ENCODE measurements around the gene ERC2. TPM values are rescaled to one million over a fixed set of nuclear protein-coding genes. Genes with fewer than 3 reads are reported as not detected.
A peak's percentile ranks its signal among the peaks of the same experiment; 100 is the strongest.

ERC2 gene
- total RNA-seq, 1 experiment from 2014 or later, result 0.77 TPM

DNA sequence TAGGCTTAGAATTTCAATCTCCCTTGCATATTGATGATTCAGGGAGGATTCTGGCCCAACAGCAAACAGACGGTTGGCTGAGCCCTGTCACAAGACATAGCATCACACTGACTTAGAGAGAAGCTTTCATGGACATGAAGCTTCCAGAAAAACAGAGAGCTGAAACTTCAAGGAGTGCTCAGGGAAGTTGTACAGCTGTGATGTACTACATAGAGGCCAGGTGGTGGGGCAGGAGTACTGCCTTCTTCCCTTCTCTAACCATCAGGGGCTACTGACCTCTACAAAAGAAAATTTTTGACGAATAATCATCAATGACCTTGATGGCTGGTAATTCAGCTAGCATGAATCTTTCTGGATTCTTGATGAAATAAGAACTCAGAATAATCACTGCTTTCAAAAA lies 378.5 kb downstream of the ERC2 start:
- Histone ChIP-seq H3K79me2 (ENCODE audit: low read length) (no peaks in the 10 kb centered on the region), H4K20me1 (ENCODE audit: low read length) (no peaks in the 10 kb centered on the region), H2AFZ (ENCODE audit: low read length) (no peak overlapping the region), H3K36me3 (ENCODE audit: low read depth, low read length) (no peaks in the 10 kb centered on the region), H3F3A (ENCODE audit: low read length, unreplicated experiment) (no peaks in the 10 kb centered on the region), H3K9me2 (replicated peaks; ENCODE audit: low read length) (no peaks in the 10 kb centered on the region), H3K4me3 (ENCODE audit: low read length) (no peak overlapping the region), H3K4me1 (ENCODE audit: insufficient read depth, low read length) (no peaks in the 10 kb centered on the region), H3K27ac (ENCODE audit: low read length) (no peak overlapping the region), H3K27me3 (ENCODE audit: low read length) (no peaks in the 10 kb centered on the region), H3K9me3 (ENCODE audit: low read length) (no peaks in the 10 kb centered on the region), H3K4me2 (ENCODE audit: low read length) (no peak overlapping the region), H3K9ac (ENCODE audit: low read length) (no peak overlapping the region)
- DNase-seq, result no peak
- intact Hi-C loops (cut with micrococcal nuclease), result no loop called here
- ATAC-seq, result no peak; the same call in 1 of the 2 replicates
- ChIA-PET CTCF (no interaction called here), POLR2A (ENCODE audit: unreplicated experiment) (no interaction called here)
- BruUV-seq (replicated peaks), result no TSS peak
- TF ChIP-seq EZH2 (IDR thresholded peaks at IDR 0.05; ENCODE audit: low read length, unreplicated experiment) (no peak), EZH2phosphoT487 (IDR thresholded peaks at IDR 0.05; ENCODE audit: borderline replicate concordance, low read length) (no peak), CTCF (conservative IDR thresholded peaks at IDR 0.05; ENCODE audit: low read depth, low read length) (no peak)

GRCh38 chr3:56087451-56088053 lies 380.7 kb downstream of the ERC2 start:
- Histone ChIP-seq H3K27ac (ENCODE audit: low read length) (no peak overlapping the region), H3K9me3 (ENCODE audit: low read length) (no peaks in the 10 kb centered on the region), H3F3A (ENCODE audit: low read length, unreplicated experiment) (no peaks in the 10 kb centered on the region), H4K20me1 (ENCODE audit: low read length) (no peaks in the 10 kb centered on the region), H3K79me2 (ENCODE audit: low read length) (no peaks in the 10 kb centered on the region), H3K9ac (ENCODE audit: low read length) (no peak overlapping the region), H3K36me3 (ENCODE audit: low read depth, low read length) (no peaks in the 10 kb centered on the region), H3K4me1 (ENCODE audit: insufficient read depth, low read length) (no peaks in the 10 kb centered on the region), H3K4me2 (ENCODE audit: low read length) (0 out of 2 replicates have a peak overlapping the region, but pooled peaks have one; percentile 5), H3K4me3 (ENCODE audit: low read length) (no peak overlapping the region), H2AFZ (ENCODE audit: low read length) (peak overlapping the region; percentile 33; the same call in 1 of the 2 replicates), H3K9me2 (replicated peaks; ENCODE audit: low read length) (no peaks in the 10 kb centered on the region), H3K27me3 (ENCODE audit: low read length) (no peaks in the 10 kb centered on the region)
- intact Hi-C loops (cut with micrococcal nuclease), result no loop called here
- ChIA-PET CTCF (no interaction called here), POLR2A (ENCODE audit: unreplicated experiment) (no interaction called here)
- TF ChIP-seq CTCF (conservative IDR thresholded peaks at IDR 0.05; ENCODE audit: low read depth, low read length), result no peak
- no peak for TF ChIP-seq EZH2phosphoT487 (IDR thresholded peaks at IDR 0.05; ENCODE audit: borderline replicate concordance, low read length)
- no peak for TF ChIP-seq EZH2 (IDR thresholded peaks at IDR 0.05; ENCODE audit: low read length, unreplicated experiment)
- no TSS peak for BruUV-seq (replicated peaks)
- DNase-seq (no peak), ATAC-seq (no peak)

DNA sequence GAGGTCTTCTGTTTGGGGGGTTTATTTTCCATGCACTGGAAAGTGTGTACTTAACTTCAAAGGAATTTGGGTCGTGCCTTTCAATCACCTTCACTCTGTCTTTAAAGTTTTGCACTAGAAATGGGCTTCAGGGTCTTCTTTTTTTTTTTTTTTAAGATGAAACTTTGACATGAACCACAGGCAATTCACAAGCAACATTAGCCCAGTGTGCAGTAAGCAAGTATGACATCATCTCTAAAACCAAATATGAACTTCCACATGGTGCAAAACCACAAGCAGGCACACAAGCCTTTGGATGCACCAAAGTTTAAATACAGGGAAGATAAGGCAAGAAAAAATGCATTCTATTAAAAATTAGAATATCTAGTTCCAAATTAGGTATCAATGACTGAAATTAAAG lies 381.9 kb downstream of the ERC2 start:
- ATAC-seq, result no peak
- Histone ChIP-seq H3K4me1 (ENCODE audit: insufficient read depth, low read length) (no peaks in the 10 kb centered on the region), H4K20me1 (ENCODE audit: low read length) (no peaks in the 10 kb centered on the region), H3K4me3 (ENCODE audit: low read length) (no peak overlapping the region), H3K9me2 (replicated peaks; ENCODE audit: low read length) (no peaks in the 10 kb centered on the region), H2AFZ (ENCODE audit: low read length) (no peak overlapping the region), H3K9me3 (ENCODE audit: low read length) (no peaks in the 10 kb centered on the region), H3K27me3 (ENCODE audit: low read length) (no peaks in the 10 kb centered on the region), H3F3A (ENCODE audit: low read length, unreplicated experiment) (no peaks in the 10 kb centered on the region), H3K9ac (ENCODE audit: low read length) (no peak overlapping the region), H3K27ac (ENCODE audit: low read length) (no peak overlapping the region), H3K4me2 (ENCODE audit: low read length) (no peak overlapping the region), H3K36me3 (ENCODE audit: low read depth, low read length) (no peaks in the 10 kb centered on the region), H3K79me2 (ENCODE audit: low read length) (no peaks in the 10 kb centered on the region)
- TF ChIP-seq CTCF (conservative IDR thresholded peaks at IDR 0.05; ENCODE audit: low read depth, low read length), result no peak
- no peak for TF ChIP-seq EZH2 (IDR thresholded peaks at IDR 0.05; ENCODE audit: low read length, unreplicated experiment)
- TF ChIP-seq EZH2phosphoT487 (IDR thresholded peaks at IDR 0.05; ENCODE audit: borderline replicate concordance, low read length), result no peak
- POLR2A ChIA-PET (ENCODE audit: unreplicated experiment), result no interaction called here
- DNase-seq, result no peak
- CTCF ChIA-PET, result no interaction called here
- intact Hi-C loops (cut with micrococcal nuclease), result no loop called here
- BruUV-seq (replicated peaks), result no TSS peak

Data from PC-3 (cell line).